Tibial nerve (tissue), 4 donors: Measurements from ENCODE around the gene MRPL42.

ENCODE experiments used
- CTCF ChIP-seq, 5 experiments: fragments of 200-600 bp in 3 of 5; fragments of 450-650 bp in 2 of 5; sonication (generic) in 3 of 5; IDR thresholded peaks; one replicate each; pipeline ENCODE4 v1.5.1; 2016 to 2019; ENCODE audit warnings: antibody characterized with exemption in 5 of 5, mild to moderate bottlenecking in 3 of 5, moderate library complexity in 2 of 5
- EP300 ChIP-seq, 2 donors: sonication (generic); formaldehyde crosslinking; IDR thresholded peaks; one replicate each; pipeline ENCODE4 v1.6.1; 2017; ENCODE audit warnings: antibody characterized with exemption in 2 of 2, mild to moderate bottlenecking in 1 of 2
- POLR2A ChIP-seq, 2 donors: fragments of 450-650 bp; IDR thresholded peaks; one replicate each; pipeline ENCODE4 v1.6.1; 2017; ENCODE audit warnings: antibody characterized with exemption in 2 of 2, mild to moderate bottlenecking in 2 of 2, moderate library complexity in 2 of 2

GRCh38 chr12:93426412-93426805, 40.9 kb upstream of the MRPL42 start:
- no peak for TF ChIP-seq EP300 (IDR thresholded peaks at IDR 0.05)
- TF ChIP-seq CTCF (IDR thresholded peaks at IDR 0.05) = no peak
- TF ChIP-seq POLR2A (IDR thresholded peaks at IDR 0.05) = no peak
